Transverse colon (tissue), 4 donors: ENCODE measurements around the gene TMBIM1.

ENCODE experiments used
- EP300 ChIP-seq: sonication (generic); formaldehyde crosslinking; IDR thresholded peaks from one replicate; pipeline ENCODE4 v1.6.1; 2017; ENCODE audit warnings: antibody characterized with exemption, low read depth
- POLR2A ChIP-seq: fragments of 450-650 bp; IDR thresholded peaks from one replicate; pipeline ENCODE4 v1.6.1; 2016; ENCODE audit warnings: antibody characterized with exemption, mild to moderate bottlenecking, moderate library complexity
- POLR2AphosphoS5 ChIP-seq, 3 donors: sonication (generic); formaldehyde crosslinking; IDR thresholded peaks; one replicate each; pipeline ENCODE4 v1.6.1; 2016; ENCODE audit warnings: antibody characterized with exemption in 3 of 3
- TF ChIP-seq, protein P1 (sequence below), 5 experiments: fragments of 200-600 bp in 3 of 5; fragments of 450-650 bp in 2 of 5; sonication (generic) in 3 of 5; IDR thresholded peaks; 1 replicate in 2 of 5; 2 replicates in 3 of 5; pipeline ENCODE4 v1.5.1; 2016 to 2017; ENCODE audit warnings: antibody characterized with exemption in 5 of 5, inconsistent platforms in 3 of 5, mild to moderate bottlenecking in 2 of 5, moderate library complexity in 1 of 5

- TF ChIP-seq EP300 (no peak), POLR2A (no peak), POLR2AphosphoS5 (IDR thresholded peaks at IDR 0.05) (no peak)
- TF ChIP-seq, protein P1, sequence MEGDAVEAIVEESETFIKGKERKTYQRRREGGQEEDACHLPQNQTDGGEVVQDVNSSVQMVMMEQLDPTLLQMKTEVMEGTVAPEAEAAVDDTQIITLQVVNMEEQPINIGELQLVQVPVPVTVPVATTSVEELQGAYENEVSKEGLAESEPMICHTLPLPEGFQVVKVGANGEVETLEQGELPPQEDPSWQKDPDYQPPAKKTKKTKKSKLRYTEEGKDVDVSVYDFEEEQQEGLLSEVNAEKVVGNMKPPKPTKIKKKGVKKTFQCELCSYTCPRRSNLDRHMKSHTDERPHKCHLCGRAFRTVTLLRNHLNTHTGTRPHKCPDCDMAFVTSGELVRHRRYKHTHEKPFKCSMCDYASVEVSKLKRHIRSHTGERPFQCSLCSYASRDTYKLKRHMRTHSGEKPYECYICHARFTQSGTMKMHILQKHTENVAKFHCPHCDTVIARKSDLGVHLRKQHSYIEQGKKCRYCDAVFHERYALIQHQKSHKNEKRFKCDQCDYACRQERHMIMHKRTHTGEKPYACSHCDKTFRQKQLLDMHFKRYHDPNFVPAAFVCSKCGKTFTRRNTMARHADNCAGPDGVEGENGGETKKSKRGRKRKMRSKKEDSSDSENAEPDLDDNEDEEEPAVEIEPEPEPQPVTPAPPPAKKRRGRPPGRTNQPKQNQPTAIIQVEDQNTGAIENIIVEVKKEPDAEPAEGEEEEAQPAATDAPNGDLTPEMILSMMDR (IDR thresholded peaks at IDR 0.05), result no peak
Measured at GRCh38 chr2:218277921-218278320, 14.4 kb downstream of the TMBIM1 start.
